GM10266 (cell line): ENCODE data around the gene CPS1.

ENCODE experiments used
- DNase-seq: peaks from one replicate; pipeline ENCODE4 v3.0.0; 2012; ENCODE audit errors: extremely low spot score
- CTCF ChIP-seq: IDR thresholded peaks from 2 replicates; pipeline ENCODE4 v1.5.1; 2012; ENCODE audit warnings: mild to moderate bottlenecking, low read depth; ENCODE audit not compliant: control insufficient read depth, insufficient read depth; ENCODE audit errors: missing control alignments

Gene CPS1

DNA sequence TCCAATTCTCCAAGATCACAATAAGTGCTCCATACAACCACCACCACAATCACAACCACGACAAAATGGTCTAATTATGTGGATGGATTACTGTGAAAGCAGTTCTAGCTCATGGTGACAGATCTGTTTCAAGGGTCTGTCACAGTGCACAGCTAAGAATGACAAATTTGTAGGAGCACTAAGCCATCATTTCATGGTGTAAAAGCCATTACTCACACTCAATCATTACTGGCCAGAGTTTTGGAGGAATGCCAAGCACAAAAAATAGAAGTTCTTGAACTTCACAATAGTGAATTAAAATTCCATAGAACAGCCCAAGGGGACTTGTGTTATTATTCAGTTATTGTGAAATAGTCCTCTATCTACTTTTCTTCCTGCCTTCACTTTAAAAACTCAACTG lies 2.3 kb downstream of the CPS1 start:
- DNase-seq, result no peak
- no peak for TF ChIP-seq CTCF

DNA sequence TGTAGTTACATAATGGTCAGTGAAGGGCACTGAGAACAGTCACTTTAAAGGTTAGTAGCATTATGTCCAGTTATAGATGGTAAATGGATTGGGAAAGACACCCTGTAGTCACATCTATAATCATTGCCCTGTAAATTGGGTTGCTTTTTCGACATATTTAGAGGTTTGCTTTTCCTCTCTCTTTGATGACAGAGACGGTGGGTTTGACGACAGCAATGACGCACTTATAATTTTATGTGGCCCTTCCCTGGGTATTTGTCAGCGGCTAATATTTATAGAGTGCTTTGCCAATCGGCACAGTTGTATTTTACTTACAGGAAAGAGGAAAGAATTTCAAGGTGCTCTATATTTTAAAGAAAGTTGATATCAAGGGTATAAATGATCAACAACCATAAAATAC lies 2.8 kb downstream of the CPS1 start:
- DNase-seq, result no peak
- no peak for TF ChIP-seq CTCF

- no peak for TF ChIP-seq CTCF
- DNase-seq, result no peak
Measured at GRCh38 chr2:210561475-210561874, 5.1 kb downstream of the CPS1 start.

- no peak for DNase-seq
- no peak for TF ChIP-seq CTCF
Measured at GRCh38 chr2:210562091-210562490, 5.7 kb downstream of the CPS1 start.

DNA sequence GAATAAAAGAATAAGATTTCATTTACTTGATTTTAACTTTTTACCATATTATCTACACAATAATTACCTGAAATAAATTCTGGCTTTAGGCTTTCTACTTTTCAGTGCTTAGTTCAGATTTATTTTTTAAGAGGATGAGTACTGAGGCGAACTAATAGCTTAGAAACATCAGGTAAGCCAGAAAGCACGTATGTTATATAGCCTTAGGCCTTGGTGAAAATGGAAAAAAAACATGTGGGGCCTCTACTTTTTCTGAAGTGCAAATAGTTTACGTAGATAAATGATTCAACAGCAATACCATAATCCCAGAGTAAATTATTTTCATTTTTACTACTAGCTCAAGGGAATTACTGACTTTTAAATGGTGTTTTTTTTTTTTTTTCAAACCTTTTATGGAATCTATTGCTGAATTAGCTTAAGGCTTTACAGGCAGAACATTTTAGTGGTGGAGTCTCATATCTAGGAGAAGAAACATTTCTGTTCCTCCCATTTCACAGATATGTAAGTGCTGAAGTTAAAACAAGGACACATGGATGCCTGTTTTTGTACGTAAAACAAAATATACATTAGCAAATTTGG lies 6.2 kb downstream of the CPS1 start:
- DNase-seq, result no peak
- TF ChIP-seq CTCF, result no peak

DNA sequence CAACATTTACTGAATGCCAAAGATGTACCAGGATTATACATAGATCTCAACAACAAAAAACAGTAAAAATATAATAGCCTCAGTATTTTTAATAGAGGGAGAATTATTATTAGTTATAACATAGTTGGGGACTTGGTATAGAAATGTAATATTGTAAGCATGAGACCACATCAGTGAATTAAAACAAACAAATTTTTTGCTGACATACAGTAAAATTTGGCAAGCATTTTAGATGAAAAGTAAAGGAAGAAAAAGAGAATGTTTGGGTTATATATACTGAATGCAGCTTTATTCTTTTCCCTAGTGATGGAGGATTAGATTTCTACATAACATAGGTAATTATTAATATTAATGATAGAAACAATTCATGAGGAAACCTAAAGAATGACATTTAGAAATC lies 10.9 kb downstream of the CPS1 start:
- TF ChIP-seq CTCF, result no peak
- no peak for DNase-seq

DNA sequence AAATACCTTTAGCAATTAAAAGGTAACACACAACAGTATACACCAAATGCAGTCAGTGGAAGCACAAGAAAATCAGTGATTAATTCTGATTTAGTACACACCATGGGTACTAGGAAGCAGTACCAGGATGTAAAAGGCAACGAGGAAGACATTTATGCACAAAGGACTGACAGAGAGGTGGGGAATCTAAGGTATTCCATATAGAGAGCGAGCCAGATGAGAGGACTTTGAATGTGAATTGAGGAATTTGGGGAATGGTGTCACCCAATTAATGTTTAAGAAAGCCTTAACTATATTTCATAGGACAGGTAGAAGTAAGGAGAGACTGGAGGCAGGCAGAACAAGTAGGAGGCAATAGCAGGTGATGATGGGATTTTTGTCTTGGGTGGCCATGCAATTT lies 11.7 kb downstream of the CPS1 start:
- TF ChIP-seq CTCF, result no peak
- no peak for DNase-seq
